ENCODE data around the gene PRKACA.

The PRKACA gene

DNA sequence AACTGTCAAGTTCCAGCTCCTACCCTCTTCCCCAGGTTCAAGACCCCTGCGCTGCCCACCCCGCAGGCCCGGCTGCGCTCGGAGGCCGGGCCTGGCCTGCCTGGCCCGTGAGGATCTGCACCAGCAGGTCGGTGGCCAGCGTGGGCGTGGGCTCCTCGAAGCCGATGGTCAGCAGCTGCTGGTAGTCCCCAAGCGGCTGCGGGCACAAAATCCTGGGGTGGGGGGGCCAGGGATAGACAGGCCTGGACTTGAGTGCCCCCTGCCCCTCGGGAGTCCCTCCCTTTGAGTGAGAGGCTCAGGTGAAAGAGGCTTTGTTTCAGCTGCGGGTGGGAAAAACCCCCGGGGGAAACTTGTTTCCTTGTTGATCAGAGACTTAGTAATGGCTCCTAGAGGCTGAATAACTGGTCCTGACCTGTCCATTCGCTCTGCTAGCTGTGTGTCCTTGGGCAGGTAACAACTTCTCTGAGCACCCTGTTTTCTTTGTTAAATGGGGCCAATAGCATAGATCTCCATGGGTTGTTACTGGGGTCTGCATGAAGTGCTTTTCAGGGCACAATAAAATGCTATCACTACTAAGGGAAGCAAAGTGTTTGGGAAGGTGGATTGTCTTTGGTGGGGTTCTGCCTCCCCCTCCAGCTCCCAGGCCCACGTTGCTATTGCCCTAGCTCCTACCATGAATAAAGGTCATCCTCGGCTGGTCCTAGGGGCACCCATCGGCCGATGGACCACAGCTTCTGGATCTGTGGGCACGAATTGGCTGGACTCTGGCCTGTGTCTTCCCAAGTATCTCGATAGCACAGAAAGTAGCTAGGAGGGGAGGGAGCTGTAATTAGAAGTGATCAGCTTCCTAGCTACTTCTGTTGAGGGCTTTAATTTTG lies 35.5 kb downstream of the PRKACA start:
- Mint-ChIP-seq H3K27ac (peak overlapping the region; percentile 88 to 93 (median 89)), H3K36me3 (ENCODE audit: low read depth) (peaks cover 4% of the 10 kb centered on the region), H3K9me3 (no peaks in the 10 kb centered on the region), H3K4me1 (peaks cover 29% of the 10 kb centered on the region), H3K27me3 (ENCODE audit: low read depth) (no peaks in the 10 kb centered on the region), H3K4me3 (peak overlapping the region; percentile 94 to 97 (median 96))
- TF ChIP-seq, protein P1, sequence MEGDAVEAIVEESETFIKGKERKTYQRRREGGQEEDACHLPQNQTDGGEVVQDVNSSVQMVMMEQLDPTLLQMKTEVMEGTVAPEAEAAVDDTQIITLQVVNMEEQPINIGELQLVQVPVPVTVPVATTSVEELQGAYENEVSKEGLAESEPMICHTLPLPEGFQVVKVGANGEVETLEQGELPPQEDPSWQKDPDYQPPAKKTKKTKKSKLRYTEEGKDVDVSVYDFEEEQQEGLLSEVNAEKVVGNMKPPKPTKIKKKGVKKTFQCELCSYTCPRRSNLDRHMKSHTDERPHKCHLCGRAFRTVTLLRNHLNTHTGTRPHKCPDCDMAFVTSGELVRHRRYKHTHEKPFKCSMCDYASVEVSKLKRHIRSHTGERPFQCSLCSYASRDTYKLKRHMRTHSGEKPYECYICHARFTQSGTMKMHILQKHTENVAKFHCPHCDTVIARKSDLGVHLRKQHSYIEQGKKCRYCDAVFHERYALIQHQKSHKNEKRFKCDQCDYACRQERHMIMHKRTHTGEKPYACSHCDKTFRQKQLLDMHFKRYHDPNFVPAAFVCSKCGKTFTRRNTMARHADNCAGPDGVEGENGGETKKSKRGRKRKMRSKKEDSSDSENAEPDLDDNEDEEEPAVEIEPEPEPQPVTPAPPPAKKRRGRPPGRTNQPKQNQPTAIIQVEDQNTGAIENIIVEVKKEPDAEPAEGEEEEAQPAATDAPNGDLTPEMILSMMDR (IDR thresholded peaks at IDR 0.05; ENCODE audit: unreplicated experiment in 3 of 3) = no peak

GRCh38 chr19:14080887-14081796 lies 36.4 kb downstream of the PRKACA start:
- peaks cover 29% of the 10 kb centered on the region for H3K4me1 Mint-ChIP-seq
- TF ChIP-seq, protein P1 (IDR thresholded peaks at IDR 0.05; ENCODE audit: unreplicated experiment in 3 of 3) = no peak
- peak overlapping the region; percentile 94 to 97 (median 96) for H3K4me3 Mint-ChIP-seq
- peak overlapping the region; percentile 88 to 93 (median 89) for H3K27ac Mint-ChIP-seq
- no peaks in the 10 kb centered on the region for H3K27me3 Mint-ChIP-seq (ENCODE audit: low read depth)
- peaks cover 4% of the 10 kb centered on the region for H3K36me3 Mint-ChIP-seq (ENCODE audit: low read depth)
- no peaks in the 10 kb centered on the region for H3K9me3 Mint-ChIP-seq

DNA sequence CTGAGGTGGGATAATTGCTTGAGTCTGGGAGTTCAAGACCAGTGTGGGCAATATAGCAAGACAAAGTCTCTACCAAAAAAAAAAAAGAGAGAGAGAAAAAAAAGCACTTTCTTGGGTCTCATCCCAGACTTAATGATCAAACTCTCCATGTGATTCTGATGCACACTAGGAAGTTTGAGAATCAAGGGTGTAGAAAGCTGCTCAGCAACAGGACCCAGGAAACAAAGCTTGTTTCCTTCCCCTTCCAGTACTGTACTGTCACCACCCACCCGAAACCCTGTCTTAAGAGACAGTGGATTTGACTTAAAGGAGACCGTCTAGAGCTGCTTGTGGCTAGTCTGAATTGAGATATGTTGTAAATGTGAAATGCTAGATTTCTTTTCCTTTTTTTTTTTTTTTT lies 39.2 kb downstream of the PRKACA start:
- Mint-ChIP-seq H3K27ac (no peak overlapping the region), H3K4me3 (peak overlapping the region; percentile 21 to 70 (median 55)), H3K36me3 (ENCODE audit: low read depth) (no peaks in the 10 kb centered on the region), H3K4me1 (peaks cover 23% of the 10 kb centered on the region), H3K27me3 (ENCODE audit: low read depth) (peaks cover 8% of the 10 kb centered on the region), H3K9me3 (no peaks in the 10 kb centered on the region)
- TF ChIP-seq, protein P1 (IDR thresholded peaks at IDR 0.05; ENCODE audit: unreplicated experiment in 3 of 3) = no peak

GRCh38 chr19:14073925-14074838 lies 43.4 kb downstream of the PRKACA start:
- Mint-ChIP-seq H3K36me3 (ENCODE audit: low read depth) (no peaks in the 10 kb centered on the region), H3K27ac (peak overlapping the region; percentile 67 to 90 (median 83)), H3K4me1 (peaks cover 4% of the 10 kb centered on the region), H3K27me3 (ENCODE audit: low read depth) (peaks cover 8% of the 10 kb centered on the region), H3K4me3 (peak overlapping the region; percentile 96 to 97 (median 96)), H3K9me3 (no peaks in the 10 kb centered on the region)
- TF ChIP-seq, protein P1 (IDR thresholded peaks at IDR 0.05; ENCODE audit: unreplicated experiment in 3 of 3) = no peak

DNA sequence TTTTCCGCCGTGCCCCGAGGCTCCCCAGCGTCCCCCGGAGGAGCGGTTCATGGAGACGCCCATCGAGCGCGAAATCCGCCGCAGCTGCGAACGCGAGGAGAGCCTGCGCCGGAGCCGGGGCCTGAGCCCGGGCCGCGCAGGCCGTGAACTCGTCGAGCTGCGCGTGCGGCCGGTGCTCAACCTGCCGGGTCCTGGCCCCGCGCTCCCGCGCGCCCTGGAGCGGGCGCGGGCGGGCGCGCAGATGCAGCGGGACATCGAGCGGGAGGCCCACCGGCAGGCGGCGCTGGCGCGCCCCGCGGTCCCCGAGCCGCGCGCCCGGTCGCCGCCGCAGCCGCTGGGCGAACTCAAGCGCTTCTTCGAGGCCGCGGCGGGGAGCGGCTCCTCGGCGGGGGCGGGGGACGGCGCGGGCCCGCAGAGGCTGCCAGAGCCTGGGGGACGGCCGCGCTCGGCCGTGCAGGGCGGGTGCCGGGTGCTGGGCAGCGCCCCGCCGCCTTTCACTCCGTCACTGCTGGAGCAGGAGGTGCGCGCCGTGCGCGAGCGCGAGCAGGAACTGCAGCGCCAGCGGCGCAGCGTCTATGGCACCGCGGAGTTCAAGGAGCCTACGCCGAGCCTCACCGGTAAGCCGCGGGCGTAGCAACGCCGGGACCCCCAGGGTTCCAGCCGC lies 44.2 kb downstream of the PRKACA start:
- H3K4me1 Mint-ChIP-seq = peaks cover 4% of the 10 kb centered on the region
- H3K27me3 Mint-ChIP-seq (ENCODE audit: low read depth) = peaks cover 8% of the 10 kb centered on the region
- no peaks in the 10 kb centered on the region for H3K36me3 Mint-ChIP-seq (ENCODE audit: low read depth)
- H3K4me3 Mint-ChIP-seq = peak overlapping the region; percentile 96 to 97 (median 96)
- peak overlapping the region; percentile 67 to 81 (median 76) for H3K27ac Mint-ChIP-seq
- TF ChIP-seq, protein P1 (IDR thresholded peaks at IDR 0.05; ENCODE audit: unreplicated experiment in 3 of 3) = peak; percentile 25 to 35 (median 25)
- H3K9me3 Mint-ChIP-seq = no peaks in the 10 kb centered on the region
